HL-60 (cell line): ENCODE measurements around the gene ANGPTL8.
A peak's percentile ranks its signal among the peaks of the same experiment; 100 is the strongest.

Source experiments
- POLR2AphosphoS5 ChIP-seq: IDR thresholded peaks from 2 replicates; pipeline ENCODE4 v1.6.1; 2012; ENCODE audit warnings: low read depth
- TF ChIP-seq, protein P1 (sequence below): IDR thresholded peaks from one replicate; pipeline ENCODE4 v1.5.1; 2011; ENCODE audit warnings: low read length, control low read depth, inconsistent platforms; ENCODE audit not compliant: insufficient read depth

DNA sequence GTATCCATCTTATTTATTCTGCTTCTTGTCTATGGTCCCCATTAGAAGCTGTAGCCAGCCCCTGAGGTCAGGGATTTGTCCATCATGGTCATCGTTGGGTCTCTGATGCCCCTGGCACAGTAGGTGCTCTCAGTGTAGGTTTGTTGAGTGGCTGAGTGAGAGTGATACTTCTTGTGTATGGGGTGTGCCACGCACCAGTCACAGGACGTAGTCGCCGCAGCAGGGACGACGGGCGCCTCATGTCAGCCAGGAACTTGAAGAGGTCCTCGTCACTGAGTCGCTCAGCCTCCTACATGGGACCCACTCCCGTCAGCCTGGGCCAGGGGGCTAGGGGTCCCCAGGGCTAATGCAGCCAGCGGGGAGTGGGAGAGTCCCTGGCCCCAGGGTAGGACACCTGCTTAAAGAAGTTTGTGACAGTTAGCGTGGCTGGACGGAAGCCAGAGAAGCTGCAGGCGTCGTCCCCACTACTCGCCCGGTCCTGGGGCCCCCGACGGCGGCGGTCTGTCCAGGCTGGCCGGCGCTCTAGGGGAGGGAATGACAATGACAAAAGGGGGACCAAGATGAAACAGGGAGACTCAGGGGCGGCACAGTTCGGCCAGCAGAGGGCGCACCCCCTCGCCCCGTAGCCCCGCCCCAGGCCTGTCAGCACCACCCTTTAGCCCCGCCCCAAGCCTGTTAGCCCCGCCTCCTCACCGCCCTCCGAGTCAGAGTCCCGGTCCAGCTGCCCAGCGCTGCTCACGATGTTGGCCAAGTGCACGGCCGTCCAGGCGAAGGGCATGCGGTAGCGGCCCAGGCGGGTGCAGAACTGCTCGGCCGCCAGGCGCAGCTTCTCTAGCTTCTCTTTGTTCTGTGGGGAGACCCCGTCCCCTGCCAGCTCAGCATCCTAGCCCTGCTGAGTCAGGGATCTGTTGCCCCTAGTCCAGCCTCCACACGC lies 3.7 kb downstream of the ANGPTL8 start:
- TF ChIP-seq POLR2AphosphoS5: no peak
- TF ChIP-seq, protein P1, sequence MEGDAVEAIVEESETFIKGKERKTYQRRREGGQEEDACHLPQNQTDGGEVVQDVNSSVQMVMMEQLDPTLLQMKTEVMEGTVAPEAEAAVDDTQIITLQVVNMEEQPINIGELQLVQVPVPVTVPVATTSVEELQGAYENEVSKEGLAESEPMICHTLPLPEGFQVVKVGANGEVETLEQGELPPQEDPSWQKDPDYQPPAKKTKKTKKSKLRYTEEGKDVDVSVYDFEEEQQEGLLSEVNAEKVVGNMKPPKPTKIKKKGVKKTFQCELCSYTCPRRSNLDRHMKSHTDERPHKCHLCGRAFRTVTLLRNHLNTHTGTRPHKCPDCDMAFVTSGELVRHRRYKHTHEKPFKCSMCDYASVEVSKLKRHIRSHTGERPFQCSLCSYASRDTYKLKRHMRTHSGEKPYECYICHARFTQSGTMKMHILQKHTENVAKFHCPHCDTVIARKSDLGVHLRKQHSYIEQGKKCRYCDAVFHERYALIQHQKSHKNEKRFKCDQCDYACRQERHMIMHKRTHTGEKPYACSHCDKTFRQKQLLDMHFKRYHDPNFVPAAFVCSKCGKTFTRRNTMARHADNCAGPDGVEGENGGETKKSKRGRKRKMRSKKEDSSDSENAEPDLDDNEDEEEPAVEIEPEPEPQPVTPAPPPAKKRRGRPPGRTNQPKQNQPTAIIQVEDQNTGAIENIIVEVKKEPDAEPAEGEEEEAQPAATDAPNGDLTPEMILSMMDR: peak; percentile 76
